CD8-positive, alpha-beta memory T cell (primary cell): Measurements from ENCODE around the gene PTPN23. TPM values are rescaled to one million over a fixed set of nuclear protein-coding genes. Genes with fewer than 3 reads are reported as not detected.

Experiments
- CTCF ChIA-PET: fragments of 350-600 bp; sonication (Branson Sonifier 250); formaldehyde crosslinking; loops from one replicate; lab custom pipeline; 2021; ENCODE audit warnings: antibody characterized with exemption; lab: Charles Lee
- POLR2A ChIA-PET: fragments of 350-600 bp; sonication (Branson Sonifier 250); formaldehyde crosslinking; loops from one replicate; lab custom pipeline; 2021; ENCODE audit warnings: antibody characterized with exemption; lab: Charles Lee
- DNase-seq, 5 donors: peaks; one replicate each; pipeline versions ENCODE4 v3.0.0 to v3.0.0-alpha.2; 2020 to 2022; ENCODE audit warnings: mixed read lengths in 1 of 5
- H3K27ac ChIP-seq: one replicate; pipeline ENCODE4 v1.7.0; 2013; ENCODE audit warnings: low read depth, mild to moderate bottlenecking, low read length, moderate library complexity
- H3K27me3 ChIP-seq: 2 replicates; pipeline ENCODE4 v1.7.0; 2013; ENCODE audit warnings: low read length, mild to moderate bottlenecking; ENCODE audit not compliant: insufficient read depth, poor library complexity, severe bottlenecking
- H3K36me3 ChIP-seq: 2 replicates; pipeline ENCODE4 v1.7.0; 2013; ENCODE audit warnings: mild to moderate bottlenecking, low read length, moderate library complexity; ENCODE audit not compliant: insufficient read depth
- H3K4me1 ChIP-seq: 2 replicates; pipeline ENCODE4 v1.7.0; 2013; ENCODE audit warnings: mild to moderate bottlenecking, low read length, moderate library complexity; ENCODE audit not compliant: insufficient read depth
- H3K4me3 ChIP-seq: 2 replicates; pipeline ENCODE4 v1.7.0; 2013; ENCODE audit warnings: mild to moderate bottlenecking, low read length
- H3K9me3 ChIP-seq: 2 replicates; pipeline ENCODE4 v1.7.0; 2013; ENCODE audit warnings: mild to moderate bottlenecking, low read length
- H3K27ac Mint-ChIP-seq, 8 donors: one replicate each; pipeline ENCODE4 v1.8.0; 2020 to 2021; ENCODE audit warnings: mixed read lengths in 8 of 8, mild to moderate bottlenecking in 6 of 8, inconsistent platforms in 3 of 8, moderate library complexity in 3 of 8
- H3K27me3 Mint-ChIP-seq, 2 donors: one replicate each; pipeline ENCODE4 v1.8.0; 2020 to 2021; ENCODE audit warnings: mixed read lengths in 2 of 2, mild to moderate bottlenecking in 1 of 2, moderate library complexity in 1 of 2
- H3K36me3 Mint-ChIP-seq, 3 donors: one replicate each; pipeline ENCODE4 v1.8.0; 2020 to 2021; ENCODE audit warnings: mixed read lengths in 3 of 3, inconsistent platforms in 1 of 3, mild to moderate bottlenecking in 1 of 3
- H3K4me1 Mint-ChIP-seq, 3 donors: one replicate each; pipeline ENCODE4 v1.8.0; 2020 to 2021; ENCODE audit warnings: mixed read lengths in 3 of 3, inconsistent platforms in 1 of 3, mild to moderate bottlenecking in 1 of 3
- H3K4me3 Mint-ChIP-seq, 7 donors: one replicate each; pipeline ENCODE4 v1.8.0; 2020 to 2021; ENCODE audit warnings: mixed read lengths in 7 of 7, mild to moderate bottlenecking in 6 of 7, moderate library complexity in 4 of 7, inconsistent platforms in 2 of 7
- H3K9me3 Mint-ChIP-seq, 5 donors: one replicate each; pipeline ENCODE4 v1.8.0; 2020 to 2022; ENCODE audit warnings: mixed read lengths in 5 of 5, mild to moderate bottlenecking in 3 of 5, moderate library complexity in 2 of 5, inconsistent platforms in 1 of 5
- polyA plus RNA-seq: library from polyadenylated mRNA; unstranded; fragments of 300-500 nt; fragmentation: Illumina TruSeq; gene quantifications from one replicate; pipeline ENCODE4 v1.2.3, GENCODE V29; 2021
- total RNA-seq, 2 experiments: library from RNA; stranded (reverse); gene quantifications; one replicate each; pipeline ENCODE4 v1.2.3, GENCODE V29; 2021

PTPN23 gene
- total and polyA plus RNA-seq, 3 experiments from 2014 or later: 4.4 to 36.1 (median 30.5) TPM

GRCh38 chr3:47424434-47425382 lies 43.9 kb downstream of the PTPN23 start:
- Histone ChIP-seq H3K9me3 (no peaks in the 10 kb centered on the region), H3K27ac (no peak overlapping the region), H3K27me3 (no peaks in the 10 kb centered on the region), H3K4me3 (no peak overlapping the region), H3K36me3 (peaks cover 26% of the 10 kb centered on the region), H3K4me1 (peaks cover 15% of the 10 kb centered on the region)
- no peak for DNase-seq
- ChIA-PET POLR2A (interaction anchor here (0.7 kb wide), 1 partner anchor 1134 kb away, joined by 3 read pairs; no protein-coding TSS in a partner anchor), CTCF (interaction anchor here (1.1 kb wide), 1 partner anchor 97 kb away, joined by 3 read pairs; no protein-coding TSS in a partner anchor)
- no peak overlapping the region for H3K4me3 Mint-ChIP-seq
- peaks cover 0 to 79% (median 7%) of the 10 kb centered on the region in 3 donors for H3K36me3 Mint-ChIP-seq
- H3K9me3 Mint-ChIP-seq: no peaks in the 10 kb centered on the region
- H3K27ac Mint-ChIP-seq: peak overlapping the region in 1 of 8 donors; percentile 65
- H3K27me3 Mint-ChIP-seq: peaks cover 0 to 2% of the 10 kb centered on the region in 2 donors
- H3K4me1 Mint-ChIP-seq: peaks cover 11 to 24% (median 11%) of the 10 kb centered on the region in 3 donors

- no peak overlapping the region for H3K4me3 ChIP-seq
- H3K36me3 ChIP-seq: peaks cover 27% of the 10 kb centered on the region
- H3K9me3 ChIP-seq: no peaks in the 10 kb centered on the region
- CTCF ChIA-PET: interaction anchor here (1.1 kb wide), 2 partner anchors 97 to 412 kb away, joined by 3 read pairs; no protein-coding TSS in a partner anchor
- peaks cover 15% of the 10 kb centered on the region for H3K4me1 ChIP-seq
- no peak overlapping the region for H3K4me3 Mint-ChIP-seq
- peak overlapping the region in 1 of 8 donors; percentile 65 for H3K27ac Mint-ChIP-seq
- no peaks in the 10 kb centered on the region for H3K9me3 Mint-ChIP-seq
- POLR2A ChIA-PET: interaction anchor here (0.7 kb wide), 1 partner anchor 1133 kb away, joined by 3 read pairs; no protein-coding TSS in a partner anchor
- peaks cover 11 to 24% (median 11%) of the 10 kb centered on the region in 3 donors for H3K4me1 Mint-ChIP-seq
- H3K27ac ChIP-seq: no peak overlapping the region
- peaks cover 0 to 80% (median 7%) of the 10 kb centered on the region in 3 donors for H3K36me3 Mint-ChIP-seq
- no peaks in the 10 kb centered on the region for H3K27me3 ChIP-seq
- DNase-seq: no peak
- H3K27me3 Mint-ChIP-seq: peaks cover 0 to 2% of the 10 kb centered on the region in 2 donors
Observed at GRCh38 chr3:47425383-47425778, 44.6 kb downstream of the PTPN23 start.

DNA sequence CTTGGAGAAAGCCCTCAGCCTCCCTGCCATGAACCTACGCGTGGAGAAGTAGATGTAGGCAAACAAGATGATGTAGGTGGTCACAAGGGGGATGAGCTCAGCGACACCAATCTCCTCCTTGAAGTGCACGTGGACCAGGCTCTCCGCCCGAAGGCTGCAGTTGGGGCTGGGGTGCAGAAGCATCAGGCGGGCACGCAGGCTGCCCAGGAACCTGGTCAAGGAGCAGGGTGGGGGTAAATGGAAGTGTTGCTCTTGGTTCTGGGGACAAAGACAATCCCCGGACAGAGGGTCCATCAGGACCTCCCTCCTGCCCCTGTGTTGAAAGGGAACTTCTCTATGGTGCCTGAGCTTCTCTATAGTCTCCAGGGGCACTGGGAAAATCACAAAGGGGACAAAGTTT lies 45.1 kb downstream of the PTPN23 start:
- H3K36me3 ChIP-seq: peaks cover 31% of the 10 kb centered on the region
- H3K4me1 ChIP-seq: peaks cover 11% of the 10 kb centered on the region
- H3K27ac ChIP-seq: no peak overlapping the region
- H3K4me3 Mint-ChIP-seq: no peak overlapping the region
- no peaks in the 10 kb centered on the region for H3K9me3 ChIP-seq
- H3K4me1 Mint-ChIP-seq: peaks cover 8 to 21% (median 9%) of the 10 kb centered on the region in 3 donors
- H3K27me3 ChIP-seq: no peaks in the 10 kb centered on the region
- no peak overlapping the region for H3K4me3 ChIP-seq
- peaks cover 0 to 82% (median 7%) of the 10 kb centered on the region in 3 donors for H3K36me3 Mint-ChIP-seq
- DNase-seq: peak in 1 of 5 donors; percentile 26
- ChIA-PET POLR2A (no interaction called here), CTCF (interaction anchor here (1.0 to 1.1 kb wide), 3 partner anchors 8 to 412 kb away, joined by 3 read pairs; no protein-coding TSS in a partner anchor)
- H3K9me3 Mint-ChIP-seq: no peaks in the 10 kb centered on the region
- no peak overlapping the region for H3K27ac Mint-ChIP-seq
- H3K27me3 Mint-ChIP-seq: peaks cover 0 to 2% of the 10 kb centered on the region in 2 donors

DNA sequence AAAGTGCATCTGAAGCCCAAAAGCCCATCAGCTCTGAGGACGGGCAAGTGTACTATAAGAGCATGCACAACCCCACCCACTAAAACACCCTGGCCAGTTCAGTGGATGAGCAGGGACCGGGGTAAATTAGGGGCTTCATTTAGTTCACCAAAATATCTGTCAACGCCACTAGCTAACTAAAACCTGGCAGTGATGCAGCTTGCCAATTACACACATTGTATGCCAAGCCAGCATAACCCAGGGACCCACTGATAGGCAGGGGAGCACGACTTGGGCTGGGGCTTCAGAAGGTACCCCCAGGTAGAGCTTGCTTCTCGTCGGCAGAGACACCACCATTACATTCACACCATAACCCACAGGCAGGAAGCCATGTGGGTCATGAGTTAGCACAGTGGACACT lies 47.0 kb downstream of the PTPN23 start:
- Histone ChIP-seq H3K27ac (no peak overlapping the region), H3K27me3 (no peaks in the 10 kb centered on the region), H3K36me3 (peaks cover 39% of the 10 kb centered on the region), H3K4me1 (no peaks in the 10 kb centered on the region), H3K9me3 (no peaks in the 10 kb centered on the region), H3K4me3 (no peak overlapping the region)
- Mint-ChIP-seq H3K36me3 (peaks cover 0 to 81% (median 11%) of the 10 kb centered on the region in 3 donors), H3K27me3 (no peaks in the 10 kb centered on the region), H3K27ac (peak overlapping the region in 1 of 8 donors; percentile 23), H3K9me3 (no peaks in the 10 kb centered on the region), H3K4me3 (no peak overlapping the region), H3K4me1 (peaks cover 0 to 2% (median 1%) of the 10 kb centered on the region in 3 donors)
- DNase-seq: no peak
- ChIA-PET POLR2A (no interaction called here), CTCF (no interaction called here)

GRCh38 chr3:47428662-47429061 lies 47.8 kb downstream of the PTPN23 start:
- ChIA-PET POLR2A (no interaction called here), CTCF (no interaction called here)
- no peaks in the 10 kb centered on the region for H3K9me3 Mint-ChIP-seq
- H3K4me3 Mint-ChIP-seq: no peak overlapping the region
- Histone ChIP-seq H3K4me3 (no peak overlapping the region), H3K4me1 (no peaks in the 10 kb centered on the region), H3K27ac (no peak overlapping the region), H3K27me3 (no peaks in the 10 kb centered on the region), H3K9me3 (no peaks in the 10 kb centered on the region), H3K36me3 (peaks cover 47% of the 10 kb centered on the region)
- no peaks in the 10 kb centered on the region for H3K27me3 Mint-ChIP-seq
- H3K36me3 Mint-ChIP-seq: peaks cover 0 to 83% (median 11%) of the 10 kb centered on the region in 3 donors
- H3K4me1 Mint-ChIP-seq: no peaks in the 10 kb centered on the region
- no peak for DNase-seq
- peak overlapping the region in 5 of 8 donors; percentile 28 to 55 (median 45) for H3K27ac Mint-ChIP-seq

DNA sequence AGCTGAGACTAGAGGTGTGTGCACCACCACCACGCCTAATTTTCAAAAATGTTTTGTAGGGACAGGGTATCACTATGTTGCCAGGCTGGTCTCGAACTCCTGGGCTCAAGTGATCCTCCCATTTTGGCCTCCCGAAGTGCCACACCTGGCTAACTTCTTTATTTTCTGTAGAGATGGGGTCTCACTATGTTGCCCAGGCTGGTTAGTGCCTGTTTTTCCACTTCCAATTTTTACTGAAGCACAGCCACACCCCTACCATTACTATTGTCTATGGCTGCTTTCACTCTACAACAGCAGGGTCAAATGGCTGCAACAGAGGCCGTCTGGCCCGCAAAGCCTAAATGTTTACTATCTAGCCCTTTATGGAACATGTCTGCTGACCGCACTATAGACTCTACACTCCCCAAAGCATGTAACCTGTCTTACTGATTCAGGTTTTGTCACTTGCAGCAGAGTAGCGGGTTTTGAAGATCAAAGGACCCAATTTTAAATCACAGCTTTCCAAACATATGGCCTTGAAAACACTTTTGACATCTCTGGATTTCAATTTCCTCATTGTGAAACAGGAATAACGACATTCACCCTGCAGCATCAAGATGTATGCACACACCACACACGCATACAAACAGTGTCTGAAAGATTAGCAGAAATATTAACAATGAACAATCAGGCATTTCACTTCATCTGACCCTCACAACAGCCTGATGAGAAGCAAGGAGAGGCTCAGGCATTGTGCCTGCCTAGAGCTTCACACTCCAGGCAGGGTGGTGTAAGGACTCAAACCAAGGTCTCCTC lies 48.9 kb downstream of the PTPN23 start:
- Mint-ChIP-seq H3K4me1 (no peaks in the 10 kb centered on the region), H3K27ac (peak overlapping the region in 5 of 8 donors; percentile 5 to 69 (median 63)), H3K36me3 (peaks cover 4 to 83% (median 16%) of the 10 kb centered on the region in 3 donors), H3K4me3 (no peak overlapping the region), H3K27me3 (no peaks in the 10 kb centered on the region), H3K9me3 (no peaks in the 10 kb centered on the region)
- no peaks in the 10 kb centered on the region for H3K4me1 ChIP-seq
- no peak overlapping the region for H3K4me3 ChIP-seq
- no peak for DNase-seq
- POLR2A ChIA-PET: no interaction called here
- CTCF ChIA-PET: interaction anchor here (0.8 to 1.0 kb wide), 2 partner anchors 8 to 22 kb away, joined by 3 read pairs; no protein-coding TSS in a partner anchor
- no peaks in the 10 kb centered on the region for H3K27me3 ChIP-seq
- no peak overlapping the region for H3K27ac ChIP-seq
- no peaks in the 10 kb centered on the region for H3K9me3 ChIP-seq
- peaks cover 54% of the 10 kb centered on the region for H3K36me3 ChIP-seq

DNA sequence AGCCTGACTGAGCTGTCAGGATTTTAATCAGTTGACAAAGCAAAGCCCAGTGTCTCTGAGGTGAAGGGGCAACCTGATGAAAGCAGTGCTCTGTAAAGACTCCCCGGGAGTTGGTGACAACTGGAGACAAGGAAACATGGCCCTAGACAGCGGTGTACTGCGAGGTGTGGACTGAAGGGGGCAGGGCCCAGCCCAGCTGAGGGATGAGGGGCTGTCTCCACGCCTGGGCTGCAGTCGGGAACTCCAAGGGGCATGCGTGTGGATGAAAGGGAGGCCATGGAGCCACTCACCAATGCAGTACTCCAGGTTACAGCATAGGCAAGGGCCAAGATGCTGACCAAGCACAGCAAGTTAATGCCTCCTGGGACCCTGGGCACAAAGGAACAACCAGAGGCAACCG lies 49.8 kb downstream of the PTPN23 start:
- Mint-ChIP-seq H3K4me1 (no peaks in the 10 kb centered on the region), H3K9me3 (no peaks in the 10 kb centered on the region), H3K27me3 (no peaks in the 10 kb centered on the region), H3K27ac (peak overlapping the region in 4 of 8 donors; percentile 23 to 53 (median 36)), H3K4me3 (no peak overlapping the region), H3K36me3 (peaks cover 4 to 81% (median 13%) of the 10 kb centered on the region in 3 donors)
- Histone ChIP-seq H3K4me3 (no peak overlapping the region), H3K27me3 (no peaks in the 10 kb centered on the region), H3K36me3 (peaks cover 55% of the 10 kb centered on the region), H3K27ac (no peak overlapping the region), H3K9me3 (no peaks in the 10 kb centered on the region), H3K4me1 (no peaks in the 10 kb centered on the region)
- CTCF ChIA-PET: interaction anchor here (0.8 kb wide), 1 partner anchor 9 kb away, joined by 3 read pairs; no protein-coding TSS in a partner anchor
- DNase-seq: no peak
- POLR2A ChIA-PET: no interaction called here
